Stimulated activated CD8-positive, alpha-beta memory T cell treated with anti-CD3 and anti-CD28 coated beads, Interleukin-7, amount 100 ng/mL, for 48 hours (primary cell): ENCODE data around the gene KIAA0825.
"Not testable (repeated sequence)": the region's sequence is repeated elsewhere in the genome, so short reads cannot be mapped to it uniquely, and the experiment has no call there.

Source experiments
- DNase-seq, 2 donors: peaks; one replicate each; pipeline ENCODE4 v3.0.0-alpha.2; 2020; ENCODE audit warnings: low read depth in 1 of 2; ENCODE audit errors: extremely low read depth in 1 of 2

Gene KIAA0825

DNA sequence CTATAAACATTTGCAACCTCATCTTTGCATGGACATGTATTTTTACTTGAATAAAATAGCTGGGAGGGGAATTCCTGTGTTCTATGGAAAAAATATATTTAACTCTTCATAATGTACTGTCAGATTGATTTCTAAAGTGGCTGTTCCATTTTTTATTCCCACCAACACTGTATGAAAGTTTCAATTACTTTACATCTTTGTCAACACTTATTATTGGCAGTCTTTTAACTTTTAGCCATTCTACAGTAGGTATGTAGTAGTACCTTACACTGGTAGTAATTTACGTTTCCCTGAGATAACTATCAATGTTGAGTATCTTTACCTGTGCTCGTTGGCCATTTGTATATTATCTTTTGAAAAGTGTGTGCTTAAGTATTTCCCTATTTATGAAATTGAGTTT, 429.7 kb downstream of the KIAA0825 start:
- no peak for DNase-seq

DNA sequence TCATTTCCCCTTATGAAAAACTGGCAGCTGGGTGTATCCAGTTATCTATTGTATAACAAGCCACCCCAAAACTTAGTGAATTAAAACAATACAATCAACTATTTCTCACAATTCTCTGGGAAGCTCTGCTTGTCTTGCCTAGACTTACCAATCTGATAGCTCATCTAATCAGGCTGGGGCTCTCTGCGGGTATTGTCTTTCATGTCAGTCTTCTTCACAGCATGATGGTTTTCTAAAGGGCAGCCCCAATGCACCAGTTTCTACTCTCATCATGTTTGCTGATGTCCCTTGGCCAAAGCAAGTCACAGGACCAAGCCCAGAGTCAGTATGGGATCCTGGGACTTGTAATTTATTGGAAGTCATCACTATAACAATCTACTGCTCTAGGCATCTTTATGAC, 433.5 kb downstream of the KIAA0825 start:
- DNase-seq = no peak

DNA sequence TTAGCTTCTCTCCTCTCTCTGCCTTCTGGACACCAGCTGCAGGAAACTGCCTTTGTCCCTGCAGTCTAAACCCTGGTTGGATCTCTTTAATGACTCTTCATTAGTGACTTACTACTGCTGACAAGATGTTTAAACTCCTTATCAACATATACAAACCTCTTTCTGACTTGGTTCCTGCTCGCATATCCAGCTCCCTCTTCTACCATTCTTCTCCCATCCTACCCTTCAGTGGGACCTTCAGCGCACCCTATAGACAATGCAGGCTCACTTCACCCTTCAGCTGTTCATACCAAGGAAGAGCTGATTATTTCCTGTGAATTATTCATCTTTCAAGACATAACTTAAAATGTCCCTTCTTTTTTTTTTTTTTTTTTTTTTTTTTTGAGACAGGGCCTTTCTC, 436.5 kb downstream of the KIAA0825 start:
- DNase-seq = no peak

DNA sequence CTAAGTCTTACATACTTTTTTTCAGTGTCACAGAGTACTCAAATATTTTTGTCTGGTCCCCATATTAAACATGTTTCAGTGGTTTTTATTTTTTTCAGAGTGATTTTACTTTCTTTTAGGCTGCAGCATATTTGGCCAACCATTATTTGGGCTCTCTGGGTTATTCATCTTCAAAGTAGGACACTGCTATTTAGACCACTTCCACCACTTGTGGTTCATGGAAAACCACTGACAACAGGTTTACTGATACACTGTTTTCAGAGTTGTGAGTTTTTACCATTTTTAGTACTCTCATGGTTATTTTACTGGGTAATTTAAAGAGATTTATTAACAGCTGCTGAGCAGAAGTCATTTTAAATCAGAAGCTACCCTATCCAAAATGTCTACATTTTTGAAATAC, 437.6 kb downstream of the KIAA0825 start:
- DNase-seq = no peak

DNA sequence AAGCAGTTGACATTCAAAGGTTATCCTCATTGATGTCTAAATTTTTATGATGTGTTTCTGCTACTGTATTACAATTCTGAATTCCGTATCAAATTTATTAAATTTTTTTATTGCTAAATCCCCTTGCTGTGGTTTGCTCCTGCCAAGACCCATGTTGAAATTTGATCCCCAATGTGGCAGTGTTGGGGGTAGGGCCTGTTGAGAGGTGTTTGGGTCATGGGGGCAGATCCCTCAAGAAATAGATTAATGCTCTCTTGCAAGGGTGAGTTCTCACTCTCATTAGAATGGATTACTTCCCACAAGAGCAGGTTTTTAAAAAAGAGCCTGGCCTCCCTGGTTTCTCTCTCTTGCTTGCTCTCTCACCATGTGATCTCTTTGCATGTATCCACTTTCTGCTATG, 442.5 kb downstream of the KIAA0825 start:
- no peak for DNase-seq

DNA sequence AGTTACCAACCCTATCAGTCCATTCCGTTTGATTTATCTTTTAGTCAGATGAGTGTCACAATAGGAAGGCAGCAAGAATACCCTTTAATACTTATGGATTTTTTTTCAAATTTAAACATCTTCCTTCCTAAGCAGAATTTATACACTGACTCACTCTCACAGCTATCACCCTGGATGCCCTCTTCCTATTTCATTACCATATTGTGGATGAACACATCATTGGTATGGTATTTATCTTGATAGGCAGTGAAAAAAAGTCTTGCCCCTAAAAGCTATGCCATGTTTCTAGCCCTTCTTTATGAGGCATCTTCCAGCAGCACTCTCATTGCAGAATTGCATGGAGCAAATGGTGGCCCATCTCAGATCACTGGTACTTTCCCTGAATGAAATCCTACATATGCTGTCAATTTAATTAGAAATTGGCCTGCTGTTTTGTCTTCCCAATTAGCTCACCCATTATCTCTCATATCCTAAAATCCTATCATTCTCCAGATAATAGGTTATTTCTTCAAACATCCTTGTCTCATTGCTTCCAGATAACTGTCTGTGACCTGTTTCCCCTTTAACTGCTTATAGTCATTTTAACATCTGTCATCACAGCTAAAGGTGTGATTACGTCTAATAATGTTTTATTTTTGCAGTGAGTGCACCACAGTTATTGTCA, 443.5 kb downstream of the KIAA0825 start:
- no peak for DNase-seq

DNA sequence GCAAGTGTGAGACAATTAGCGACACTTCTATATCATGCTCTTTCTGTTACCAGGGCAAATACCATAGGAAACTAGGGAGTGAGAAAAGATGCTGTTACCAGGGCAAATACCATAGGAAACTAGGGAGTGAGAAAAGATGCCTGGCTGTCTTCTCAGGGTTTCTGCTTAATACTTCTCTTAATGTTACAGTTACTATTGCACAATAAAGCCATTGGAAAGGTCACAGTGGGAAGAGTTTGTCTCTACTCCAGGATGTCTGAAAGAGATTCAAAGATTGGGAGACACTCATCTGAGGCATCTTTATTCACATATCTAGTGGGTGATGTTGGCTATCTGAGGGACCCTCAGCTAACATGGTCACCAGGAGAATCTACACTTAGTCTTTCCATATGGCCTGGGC, 445.3 kb downstream of the KIAA0825 start:
- DNase-seq = no peak

DNA sequence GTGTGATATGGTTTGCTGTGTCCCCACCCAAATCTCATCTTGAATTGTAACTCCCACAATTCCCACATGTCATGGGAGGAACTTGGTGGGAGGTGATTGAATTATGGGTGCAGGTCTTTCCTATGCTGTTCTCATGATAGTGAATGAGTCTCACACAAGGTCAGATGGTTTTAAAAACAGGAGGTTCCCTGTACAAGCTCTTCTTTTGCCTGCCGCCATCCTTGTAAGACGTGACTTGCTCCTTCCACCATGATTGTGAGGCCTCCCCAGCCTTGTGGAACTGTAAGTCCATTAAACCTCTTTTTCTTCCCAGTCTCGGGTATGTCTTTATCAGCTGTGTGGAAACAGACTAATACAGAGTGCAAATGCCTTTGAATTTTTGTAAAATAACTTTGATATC, 447.3 kb downstream of the KIAA0825 start:
- not testable (repeated sequence) for DNase-seq

DNA sequence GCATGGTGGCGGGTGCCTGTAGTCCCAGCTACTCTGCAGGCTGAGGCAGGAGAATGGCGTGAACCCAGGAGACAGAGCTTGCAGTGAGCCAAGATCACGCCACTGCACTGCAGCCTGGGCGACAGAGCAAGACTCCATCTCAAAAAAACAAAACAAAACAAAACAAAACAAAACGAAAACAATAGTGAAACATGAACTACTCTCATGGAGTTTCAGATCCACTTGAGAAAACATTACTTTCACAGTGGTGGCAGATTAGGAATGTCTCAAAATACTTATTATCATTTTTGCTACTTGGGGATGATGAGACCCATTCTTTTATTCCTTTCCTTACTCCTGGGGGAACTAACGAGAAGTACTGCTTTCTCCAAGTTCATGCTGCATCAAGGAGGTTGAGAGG, 448.2 kb downstream of the KIAA0825 start:
- not testable (repeated sequence) for DNase-seq

DNA sequence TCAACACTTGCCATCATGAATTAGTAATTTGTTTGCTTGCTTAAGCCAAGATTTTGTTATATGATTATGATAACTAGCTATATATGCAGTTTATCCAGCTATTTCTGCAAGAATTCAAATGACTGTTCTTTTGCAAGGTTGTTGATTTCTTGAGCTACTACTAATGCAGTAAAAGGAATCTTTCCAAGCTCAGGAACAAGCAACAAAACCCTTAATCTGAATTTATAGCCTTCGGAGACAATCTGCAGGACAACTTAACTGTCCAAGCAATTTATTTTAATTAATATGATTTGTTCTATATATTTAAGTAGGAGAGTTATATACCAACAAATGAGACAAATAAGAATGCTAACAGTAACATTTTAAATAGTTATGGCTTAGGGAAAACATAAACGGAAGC, 450.3 kb downstream of the KIAA0825 start:
- DNase-seq = no peak

DNA sequence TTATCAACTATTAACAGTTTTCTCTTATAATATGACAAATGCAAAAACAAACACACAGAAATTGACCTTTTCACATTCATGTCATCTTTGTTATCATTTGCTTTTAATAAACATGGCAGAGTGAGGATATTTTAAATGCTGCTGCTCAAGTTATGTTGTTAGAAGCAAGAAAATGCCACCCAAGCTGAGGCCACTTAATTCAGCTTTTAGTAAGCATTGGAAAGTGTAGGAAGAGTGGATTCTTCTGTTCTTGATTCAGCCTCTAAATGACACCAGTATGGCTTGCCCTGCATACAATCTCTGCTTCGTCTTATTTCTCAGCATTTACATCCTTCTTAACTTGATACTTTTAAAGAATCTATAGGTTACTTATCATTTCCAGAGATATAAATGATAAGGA, 456.6 kb downstream of the KIAA0825 start:
- no peak for DNase-seq

DNA sequence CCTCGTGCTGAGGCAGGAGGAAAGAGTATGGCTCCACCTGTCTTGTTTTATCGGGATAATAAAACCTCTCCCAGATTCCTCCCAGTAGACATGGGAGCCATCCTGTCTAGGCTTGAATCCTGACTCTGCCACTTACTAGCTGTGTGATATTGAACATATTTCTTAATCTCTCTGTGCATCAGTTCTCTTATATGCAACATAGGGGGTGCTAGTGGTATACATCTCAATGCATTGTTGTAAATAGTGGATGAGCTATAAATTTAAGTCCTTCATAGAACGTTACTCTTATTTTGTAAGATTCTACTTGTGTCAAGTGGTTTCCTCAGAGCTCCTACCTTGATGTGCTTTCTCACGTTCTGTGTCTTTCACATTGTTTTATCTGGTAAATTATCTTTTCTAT, 459.3 kb downstream of the KIAA0825 start:
- DNase-seq = no peak

DNA sequence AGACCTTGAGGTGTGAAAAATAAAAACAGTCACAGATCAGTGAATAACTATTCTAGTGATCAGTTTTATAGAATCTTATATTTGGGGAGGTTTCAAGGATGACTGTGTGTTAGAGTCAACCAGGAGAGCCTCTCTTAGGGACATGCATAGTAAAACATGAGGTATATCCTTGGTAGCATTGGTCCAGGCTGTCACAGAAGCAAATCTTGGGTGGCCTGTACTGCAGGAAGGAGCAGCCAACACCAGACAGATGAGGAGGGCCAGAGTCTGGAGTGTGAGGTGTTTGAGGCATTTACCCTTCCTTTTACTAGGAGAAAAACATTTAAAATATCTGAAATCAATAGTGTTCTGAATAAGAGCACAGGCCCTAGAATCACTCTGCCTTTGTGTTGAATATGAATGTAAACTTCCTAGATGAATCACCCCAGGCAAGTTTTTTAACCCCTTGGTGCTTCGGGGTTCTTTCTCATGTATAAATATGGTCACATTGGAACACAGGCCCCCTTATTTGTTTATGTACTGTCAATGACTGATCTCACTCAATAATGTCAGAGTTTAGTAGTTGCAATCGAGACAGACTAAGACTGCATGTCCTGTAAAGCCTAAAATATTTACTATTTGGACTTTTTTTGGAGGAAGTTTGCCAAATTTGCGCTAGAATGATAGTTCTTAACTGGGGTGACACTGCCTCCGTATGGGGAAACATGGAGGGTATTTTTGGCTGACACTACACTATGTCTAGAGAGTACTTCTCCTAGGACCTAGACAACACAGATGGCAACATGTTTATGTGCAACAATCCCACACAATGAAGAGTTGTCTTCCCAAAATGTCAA, 460.5 kb downstream of the KIAA0825 start:
- no peak for DNase-seq

DNA sequence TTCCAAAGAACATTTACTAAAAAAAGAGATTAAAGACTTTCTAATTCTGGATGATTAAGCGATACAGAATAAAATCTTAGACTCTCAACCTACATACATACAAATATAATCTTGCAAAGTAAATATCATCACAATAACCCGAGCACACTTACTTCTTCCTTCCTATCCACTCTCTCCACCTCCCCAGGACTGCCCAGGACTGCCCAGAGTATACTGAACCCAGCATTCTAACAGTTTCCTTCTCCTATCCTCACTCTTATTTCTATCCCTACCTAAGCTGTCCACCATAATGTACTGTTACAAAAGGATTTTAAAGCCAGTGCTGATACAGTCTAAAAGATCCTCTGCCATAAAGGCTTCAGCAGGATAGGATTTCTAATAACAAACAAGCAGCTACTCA, 463.7 kb downstream of the KIAA0825 start:
- no peak for DNase-seq

DNA sequence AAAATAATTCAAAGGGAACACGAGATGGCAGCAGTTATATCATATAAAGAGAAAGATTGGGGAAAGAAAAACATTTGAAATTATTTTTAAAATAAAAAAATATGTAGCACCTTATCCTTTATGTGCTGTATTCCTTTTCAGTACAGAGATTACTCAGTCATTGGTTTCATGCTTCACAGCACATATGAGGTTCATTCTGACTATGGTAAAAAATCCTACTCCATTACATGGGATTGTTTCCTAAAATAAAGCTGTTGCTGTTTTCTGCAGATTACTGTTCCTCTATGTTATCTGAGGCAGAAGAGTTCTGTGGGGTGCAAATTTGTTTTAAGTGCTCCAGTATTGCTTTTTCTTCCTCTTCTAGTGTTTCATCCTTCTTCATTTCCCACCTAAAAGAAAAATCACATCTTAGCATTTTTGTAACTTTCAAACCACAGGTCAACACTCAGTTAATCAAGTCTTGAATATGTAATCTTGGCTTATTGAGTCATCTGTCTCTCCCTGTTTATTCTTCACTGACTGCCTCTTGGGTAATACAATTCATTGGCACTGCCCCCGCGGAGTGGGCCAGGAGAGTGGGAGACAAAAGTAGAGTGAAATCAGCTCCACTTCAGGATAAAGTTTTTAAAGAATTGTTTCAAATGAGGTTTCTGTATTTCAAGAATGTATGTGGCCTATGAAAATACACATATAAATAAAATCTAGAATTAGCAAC, 464.5 kb downstream of the KIAA0825 start:
- DNase-seq = no peak

DNA sequence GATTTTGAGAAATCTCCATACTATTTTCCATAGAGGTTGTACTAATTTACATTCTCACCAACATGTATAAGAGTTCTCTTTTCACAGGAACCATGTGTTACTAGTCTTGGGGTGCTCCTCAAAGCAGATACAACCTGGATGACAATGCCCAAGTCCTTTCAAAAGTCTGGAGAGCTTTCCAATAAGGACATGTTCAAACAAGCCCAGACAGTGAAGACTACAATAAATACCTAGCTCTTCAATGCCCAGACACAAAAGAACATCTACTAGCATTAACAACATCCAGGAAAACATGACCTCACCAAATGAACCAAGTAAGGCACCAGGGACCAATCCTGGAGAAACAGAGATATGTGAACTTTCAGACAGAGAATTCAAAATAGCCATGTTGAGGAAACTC, 474.8 kb downstream of the KIAA0825 start:
- DNase-seq = not testable (repeated sequence)

DNA sequence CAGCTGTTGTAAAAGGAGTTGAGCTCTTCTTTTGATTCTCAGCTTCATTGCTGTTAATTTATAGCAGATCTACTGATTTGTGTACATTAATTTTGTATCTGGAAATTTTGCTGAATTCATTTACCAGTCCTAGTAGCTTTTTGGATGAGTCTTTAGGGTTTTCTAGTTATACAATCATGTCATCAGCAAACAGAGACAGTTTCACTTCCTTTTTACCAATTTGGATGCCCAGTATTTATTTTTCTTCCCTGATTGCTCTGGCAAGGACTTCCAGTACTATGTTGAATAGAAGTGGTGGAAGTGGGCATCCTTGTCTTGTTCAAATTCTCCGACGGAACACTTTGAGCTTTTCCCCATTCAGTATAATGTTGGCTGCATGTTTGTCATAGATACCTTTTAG, 478.1 kb downstream of the KIAA0825 start:
- no peak for DNase-seq

DNA sequence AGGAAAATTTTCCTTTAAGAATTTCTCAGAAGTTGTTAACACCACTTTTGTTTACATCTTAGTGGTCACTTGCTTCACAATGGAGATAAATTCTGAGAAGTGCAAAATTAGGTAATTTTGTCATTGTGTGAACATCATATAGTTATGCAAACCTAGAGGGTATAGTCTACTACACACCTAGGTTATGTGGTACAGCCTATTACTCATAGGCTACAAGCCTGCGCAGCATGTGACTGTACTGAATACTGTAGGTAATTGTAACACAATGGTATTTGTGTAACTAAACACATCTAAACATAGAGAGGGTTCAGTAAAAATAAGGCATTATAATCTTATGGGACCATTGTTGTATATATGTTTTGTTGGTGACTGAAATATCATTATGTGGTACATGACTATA, 488.3 kb downstream of the KIAA0825 start:
- DNase-seq = no peak

DNA sequence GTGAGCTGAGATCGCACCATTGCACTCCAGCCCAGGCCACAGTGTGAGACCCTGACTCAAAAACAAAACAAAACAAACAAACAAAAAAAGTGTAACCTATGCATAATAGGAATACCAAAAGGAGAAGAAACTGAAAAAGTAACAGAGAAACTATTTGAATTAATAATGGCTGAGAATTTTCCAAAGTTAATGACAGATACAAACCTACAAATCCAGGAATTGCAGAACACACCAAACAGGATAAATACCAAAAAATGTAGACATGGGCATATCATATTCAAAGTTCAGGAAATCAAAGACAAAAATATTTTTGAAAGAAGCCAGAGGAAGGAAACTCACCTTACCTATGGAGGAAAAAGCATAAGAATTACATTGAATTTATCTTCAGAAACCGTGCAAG, 493.3 kb downstream of the KIAA0825 start:
- DNase-seq = no peak

DNA sequence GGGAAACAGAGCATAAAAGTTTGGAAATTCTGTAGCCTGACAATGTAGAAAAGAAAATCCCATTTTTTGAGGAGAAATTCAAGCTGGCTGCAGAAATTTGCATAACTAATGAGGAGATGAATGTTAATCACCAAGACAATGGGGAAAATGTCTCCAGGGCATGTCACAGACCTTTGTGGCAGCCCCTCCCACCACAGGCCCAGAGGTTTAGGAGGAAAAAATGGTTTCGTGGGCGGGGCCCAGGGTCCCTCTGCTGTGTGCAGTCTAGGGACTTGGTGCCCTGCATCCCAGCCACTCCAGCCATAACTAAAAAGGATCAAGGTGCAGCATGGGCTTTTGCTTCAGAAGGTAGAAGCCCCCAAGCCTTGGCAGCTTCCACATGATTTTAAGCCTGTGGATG, 502.1 kb downstream of the KIAA0825 start:
- DNase-seq = not testable (repeated sequence)

DNA sequence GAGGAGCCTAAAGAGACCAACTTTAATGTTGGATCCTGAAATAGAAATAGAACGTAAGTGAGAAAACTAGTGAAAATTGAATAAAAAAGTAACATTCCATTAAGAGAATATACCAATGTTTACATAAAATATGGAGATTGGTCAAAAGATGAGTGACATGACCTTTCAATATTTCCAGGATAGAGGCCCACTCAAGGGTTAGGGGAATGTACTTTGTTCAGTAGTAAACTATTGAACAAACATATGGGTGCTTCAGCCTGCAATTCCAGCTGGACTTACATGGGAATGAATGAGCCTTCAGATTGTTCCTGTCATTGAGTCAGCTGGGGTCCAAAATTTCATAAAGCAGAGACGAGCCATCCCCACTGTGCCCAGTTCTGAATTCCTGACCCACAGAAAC, 505.3 kb downstream of the KIAA0825 start:
- DNase-seq = no peak
